GM12892 (cell line): Measurements from ENCODE around the gene ADA.

ENCODE experiments used
- POLR2A ChIP-seq: IDR thresholded peaks from 2 replicates; pipeline ENCODE4 v1.6.1; 2011; ENCODE audit warnings: low read depth, low read length, control low read depth
- POLR2AphosphoS5 ChIP-seq: IDR thresholded peaks from 2 replicates; pipeline ENCODE4 v1.6.1; 2011; ENCODE audit warnings: low read depth, low read length, control low read depth

GRCh38 chr20:44580581-44581268 is 70.8 kb downstream of the ADA start:
- TF ChIP-seq POLR2A: no peak
- TF ChIP-seq POLR2AphosphoS5: no peak
